Osteocyte (in vitro differentiated cells): ENCODE results near the gene RING1. TPM values are rescaled to one million over a fixed set of nuclear protein-coding genes. Genes with fewer than 3 reads are reported as not detected.

Experiments
- DNase-seq: peaks from one replicate; pipeline ENCODE4 v3.0.0; 2021; ENCODE audit warnings: mixed read lengths; ENCODE audit not compliant: unreplicated experiment; ENCODE audit errors: extremely low spot score
- H3K27ac Mint-ChIP-seq: one replicate; pipeline ENCODE4 v1.8.0; 2021; ENCODE audit warnings: mild to moderate bottlenecking, mixed read lengths; ENCODE audit not compliant: unreplicated experiment
- H3K27me3 Mint-ChIP-seq: one replicate; pipeline ENCODE4 v1.8.0; 2021; ENCODE audit warnings: mixed read lengths; ENCODE audit not compliant: unreplicated experiment
- H3K36me3 Mint-ChIP-seq: one replicate; pipeline ENCODE4 v1.8.0; 2021; ENCODE audit warnings: mixed read lengths; ENCODE audit not compliant: unreplicated experiment
- H3K4me1 Mint-ChIP-seq: one replicate; pipeline ENCODE4 v1.8.0; 2021; ENCODE audit warnings: mixed read lengths; ENCODE audit not compliant: unreplicated experiment
- H3K4me3 Mint-ChIP-seq: one replicate; pipeline ENCODE4 v1.8.0; 2021; ENCODE audit warnings: mild to moderate bottlenecking, moderate library complexity, mixed read lengths; ENCODE audit not compliant: unreplicated experiment
- H3K9me3 Mint-ChIP-seq: one replicate; pipeline ENCODE4 v1.8.0; 2021; ENCODE audit warnings: mixed read lengths; ENCODE audit not compliant: unreplicated experiment
- CTCF ChIP-seq: fragments of 200-600 bp; sonication (generic); IDR thresholded peaks from 2 replicates; pipeline ENCODE4 v1.5.0; 2021; ENCODE audit warnings: antibody characterized with exemption, mild to moderate bottlenecking, moderate library complexity
- total RNA-seq: library from RNA; stranded (reverse); gene quantifications from 2 replicates; pipeline ENCODE4 v1.2.1, GENCODE V29; 2021

The RING1 gene
- total RNA-seq, 1 donor from 2014 or later: 58.8 TPM

GRCh38 chr6:33195304-33196165, 12.8 kb upstream of the RING1 start:
- H3K4me1 Mint-ChIP-seq: peaks cover 51% of the 10 kb centered on the region

GRCh38 chr6:33197431-33198048, 10.8 kb upstream of the RING1 start:
- Mint-ChIP-seq H3K4me3 (peak overlapping the region; percentile 56), H3K4me1 (peaks cover 51% of the 10 kb centered on the region), H3K9me3 (no peaks in the 10 kb centered on the region), H3K36me3 (peaks cover 43% of the 10 kb centered on the region), H3K27me3 (no peaks in the 10 kb centered on the region), H3K27ac (peak overlapping the region; percentile 67)
- TF ChIP-seq CTCF: peak; percentile 80
- DNase-seq: no peak

More at GRCh38 chr6:33195304-33196165, 12.8 kb upstream of the RING1 start:
- no peak for TF ChIP-seq CTCF
- Mint-ChIP-seq H3K36me3 (peaks cover 29% of the 10 kb centered on the region), H3K4me3 (no peak overlapping the region), H3K9me3 (no peaks in the 10 kb centered on the region), H3K27me3 (no peaks in the 10 kb centered on the region), H3K27ac (no peak overlapping the region)
- DNase-seq: no peak

GRCh38 chr6:33198159-33198852, 10.0 kb upstream of the RING1 start:
- DNase-seq: no peak
- Mint-ChIP-seq H3K27ac (peak overlapping the region; percentile 83), H3K4me3 (peak overlapping the region; percentile 98), H3K36me3 (peaks cover 50% of the 10 kb centered on the region), H3K4me1 (peaks cover 54% of the 10 kb centered on the region), H3K27me3 (no peaks in the 10 kb centered on the region), H3K9me3 (no peaks in the 10 kb centered on the region)
- no peak for TF ChIP-seq CTCF

GRCh38 chr6:33198853-33199436, 9.4 kb upstream of the RING1 start:
- no peak for DNase-seq
- Mint-ChIP-seq H3K27ac (peak overlapping the region; percentile 83), H3K4me1 (peaks cover 54% of the 10 kb centered on the region), H3K9me3 (no peaks in the 10 kb centered on the region), H3K36me3 (peaks cover 54% of the 10 kb centered on the region), H3K27me3 (no peaks in the 10 kb centered on the region), H3K4me3 (peak overlapping the region; percentile 98)
- TF ChIP-seq CTCF: no peak
